Measurements from ENCODE around the gene GOLGA6D.
"Not testable (repeated sequence)": the region's sequence is repeated elsewhere in the genome, so short reads cannot be mapped to it uniquely, and the experiment has no call there.

GOLGA6D gene

DNA sequence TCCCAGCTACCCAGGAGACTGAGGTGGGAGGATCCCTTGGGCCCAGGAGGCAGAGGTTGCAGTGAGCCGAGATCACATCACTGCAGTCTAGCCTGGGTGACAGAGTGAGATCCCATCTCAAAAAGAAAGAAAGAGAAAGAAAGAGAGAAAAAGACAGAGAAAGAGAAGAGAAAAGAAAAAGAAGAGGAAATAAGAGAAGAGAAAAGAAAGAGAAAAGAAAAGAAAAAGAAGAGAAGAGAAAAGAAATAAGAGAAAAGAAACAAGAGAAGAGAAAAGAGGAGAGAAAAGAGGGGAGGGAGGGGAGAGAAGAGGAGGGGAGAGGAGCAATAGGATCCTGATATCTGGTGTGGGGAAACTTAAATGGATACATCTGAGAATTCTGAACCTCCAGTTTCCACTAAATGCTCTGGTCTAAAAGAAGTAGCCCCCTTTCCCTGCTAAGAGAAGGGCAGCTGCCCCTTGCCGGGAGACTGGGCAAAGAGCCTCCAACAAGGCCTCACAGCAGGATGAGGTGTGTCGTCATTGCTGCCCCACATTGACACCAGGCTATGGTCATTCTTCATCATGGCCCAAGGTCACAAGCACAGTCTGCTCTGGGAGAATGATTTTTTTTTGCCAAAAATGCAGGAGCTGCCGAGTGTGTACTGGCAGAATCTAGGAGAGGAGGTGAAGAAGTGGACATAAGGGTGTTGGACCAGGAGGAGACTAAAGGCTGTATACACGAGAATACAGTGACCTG lies 32.1 kb downstream of the GOLGA6D start:
- TF ChIP-seq CTCF (IDR thresholded peaks at IDR 0.05; ENCODE audit: low read depth, low read length): no peak
- no peak for DNase-seq (ENCODE audit: extremely low read depth, low read depth)

GRCh38 chr15:75319231-75319897 lies 36.7 kb downstream of the GOLGA6D start:
- DNase-seq (ENCODE audit: extremely low read depth, low read depth): not testable (repeated sequence)

GRCh38 chr15:75321711-75322110 lies 39.1 kb downstream of the GOLGA6D start:
- no peak for TF ChIP-seq CTCF (IDR thresholded peaks at IDR 0.05; ENCODE audit: low read depth, low read length)

GRCh38 chr15:75325922-75326321 lies 43.3 kb downstream of the GOLGA6D start:
- TF ChIP-seq CTCF (IDR thresholded peaks at IDR 0.05; ENCODE audit: low read depth, low read length): no peak
- no peak for DNase-seq (ENCODE audit: extremely low read depth, low read depth)

More at GRCh38 chr15:75321711-75322110, 39.1 kb downstream of the GOLGA6D start:
- no peak for DNase-seq (ENCODE audit: extremely low read depth, low read depth)

DNA sequence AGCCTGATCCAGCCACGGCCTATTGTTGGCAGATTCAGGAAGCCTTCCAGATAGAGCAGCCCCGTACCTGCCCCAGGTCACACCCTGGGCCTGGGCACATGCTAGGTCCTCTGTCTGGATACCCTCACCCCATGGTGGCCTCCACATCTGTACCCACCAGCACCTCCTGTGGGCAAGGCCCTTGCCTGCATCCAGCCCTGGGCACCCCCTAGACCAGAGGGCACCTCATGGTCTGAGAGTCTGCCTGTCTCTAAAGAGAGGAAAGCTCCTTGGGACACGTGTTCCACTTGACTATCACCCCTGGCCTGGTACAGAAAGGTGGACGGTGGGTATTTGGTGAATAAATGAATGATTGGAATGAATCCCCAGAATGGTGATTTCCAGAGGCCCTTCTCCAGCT lies 44.4 kb downstream of the GOLGA6D start:
- no peak for TF ChIP-seq CTCF (IDR thresholded peaks at IDR 0.05; ENCODE audit: low read depth, low read length)
- no peak for DNase-seq (ENCODE audit: extremely low read depth, low read depth)

GRCh38 chr15:75327491-75327890 lies 44.9 kb downstream of the GOLGA6D start:
- DNase-seq (ENCODE audit: extremely low read depth, low read depth): no peak
- no peak for TF ChIP-seq CTCF (IDR thresholded peaks at IDR 0.05; ENCODE audit: low read depth, low read length)

DNA sequence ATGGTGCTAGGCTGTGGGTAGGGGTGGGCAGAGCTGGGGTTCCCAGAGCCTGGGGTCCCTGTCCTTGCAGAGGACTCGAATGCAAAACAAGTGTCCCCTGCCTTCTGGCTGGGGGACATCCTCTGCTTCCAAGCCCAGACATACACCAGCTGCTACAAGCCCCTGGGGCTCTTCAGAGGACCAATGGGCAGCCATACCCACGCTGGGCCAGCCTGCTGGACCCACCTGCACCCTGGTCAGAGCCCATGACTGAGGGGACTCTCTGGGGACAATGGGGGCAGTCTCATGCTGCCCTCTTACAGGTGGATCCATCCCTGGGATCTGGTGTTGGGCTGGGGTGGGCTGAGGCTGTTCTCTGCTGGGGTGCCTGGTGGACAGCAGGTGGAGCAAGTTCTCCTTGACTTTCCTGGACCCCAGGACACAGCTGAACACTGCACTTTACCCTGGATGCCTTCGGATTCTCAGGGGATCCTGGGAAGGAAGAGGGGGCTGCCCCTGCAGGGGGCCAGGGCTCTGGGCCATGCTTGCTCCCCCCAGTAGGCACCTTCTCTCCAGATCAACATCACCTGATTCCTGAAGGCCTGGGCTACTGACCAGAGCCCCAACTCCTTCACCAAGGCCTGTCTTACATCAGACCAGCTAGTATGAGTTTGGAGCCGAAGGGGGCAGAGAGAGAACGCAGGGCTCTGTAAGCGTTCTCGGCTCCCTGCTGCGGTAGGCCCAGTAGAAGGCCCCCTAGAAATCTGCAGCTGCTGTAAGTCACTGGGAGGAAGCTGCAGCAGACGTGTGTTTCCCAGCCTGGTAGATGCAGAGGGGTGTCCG lies 46.1 kb downstream of the GOLGA6D start:
- no peak for DNase-seq (ENCODE audit: extremely low read depth, low read depth)
- no peak for TF ChIP-seq CTCF (IDR thresholded peaks at IDR 0.05; ENCODE audit: low read depth, low read length)
